Mesendoderm (in vitro differentiated cells): ENCODE data around the gene METAP1D.
A peak's percentile ranks its signal among the peaks of the same experiment; 100 is the strongest.

Experiments used
- DNase-seq: peaks from one replicate; pipeline ENCODE4 v3.0.0; 2013
- H2AK5ac ChIP-seq: 2 replicates; pipeline ENCODE4 v1.6.1; 2013; ENCODE audit warnings: low read length, inconsistent platforms
- H2BK120ac ChIP-seq: 2 replicates; pipeline ENCODE4 v1.6.1; 2013; ENCODE audit warnings: low read depth, mild to moderate bottlenecking, low read length, moderate library complexity, mixed read lengths
- H2BK15ac ChIP-seq: replicated peaks from 2 replicates; pipeline ENCODE4 v1.6.1; 2013; ENCODE audit warnings: low read depth, mild to moderate bottlenecking, moderate library complexity
- H2BK5ac ChIP-seq: 2 replicates; pipeline ENCODE4 v1.6.1; 2013; ENCODE audit warnings: low read length, inconsistent platforms
- H3K18ac ChIP-seq: 2 replicates; pipeline ENCODE4 v1.6.1; 2013; ENCODE audit warnings: mild to moderate bottlenecking, low read length, mixed read lengths
- H3K23ac ChIP-seq: one replicate; pipeline ENCODE4 v1.6.1; 2013; ENCODE audit warnings: low read length
- H3K27ac ChIP-seq: 2 replicates; pipeline ENCODE4 v1.5.1; 2013; ENCODE audit warnings: low read depth, mild to moderate bottlenecking, inconsistent platforms, low read length, moderate library complexity
- H3K27me3 ChIP-seq: 2 replicates; pipeline ENCODE4 v1.6.1; 2013; ENCODE audit warnings: low read length, control low read depth, mild to moderate bottlenecking, inconsistent platforms; ENCODE audit not compliant: insufficient read depth, poor library complexity
- H3K36me3 ChIP-seq: 2 replicates; pipeline ENCODE4 v1.6.1; 2013; ENCODE audit warnings: low read length, inconsistent platforms; ENCODE audit not compliant: control insufficient read depth, insufficient read depth
- H3K4ac ChIP-seq: one replicate; pipeline ENCODE4 v1.6.1; 2013; ENCODE audit warnings: low read depth, mild to moderate bottlenecking, low read length, moderate library complexity
- H3K4me1 ChIP-seq: 2 replicates; pipeline ENCODE4 v1.6.1; 2013; ENCODE audit warnings: low read depth, low read length, inconsistent platforms; ENCODE audit not compliant: control insufficient read depth
- H3K4me2 ChIP-seq: 2 replicates; pipeline ENCODE4 v1.6.1; 2013; ENCODE audit warnings: low read length
- H3K4me3 ChIP-seq: 2 replicates; pipeline ENCODE4 v1.5.1; 2013; ENCODE audit warnings: mild to moderate bottlenecking, low read length
- H3K56ac ChIP-seq: one replicate; pipeline ENCODE4 v1.6.1; 2013; ENCODE audit warnings: low read length
- H3K79me1 ChIP-seq: 2 replicates; pipeline ENCODE4 v1.6.1; 2013; ENCODE audit warnings: low read length, inconsistent platforms
- H3K79me2 ChIP-seq: 2 replicates; pipeline ENCODE4 v1.6.1; 2013; ENCODE audit warnings: mild to moderate bottlenecking, low read length; ENCODE audit not compliant: control insufficient read depth, insufficient read depth
- H3K9ac ChIP-seq: 2 replicates; pipeline ENCODE4 v1.6.1; 2013; ENCODE audit warnings: low read length, inconsistent platforms
- H4K5ac ChIP-seq: one replicate; pipeline ENCODE4 v1.6.1; 2013; ENCODE audit warnings: low read length
- H4K8ac ChIP-seq: one replicate; pipeline ENCODE4 v1.6.1; 2013; ENCODE audit warnings: low read depth, mild to moderate bottlenecking, control low read depth, low read length, moderate library complexity
- WGBS: extraction: QIAGEN DNeasy Blood & Tissue Kit; methylation state at CpG from one replicate; pipeline ENCODE4 v1.1.7; 2013; ENCODE audit warnings: low lambda C conversion rate, missing lambda C conversion rate; ENCODE audit not compliant: insufficient coverage; ENCODE audit errors: extremely low coverage; 5-methylcytosine and 5-hydroxymethylcytosine counted together

The METAP1D gene

DNA sequence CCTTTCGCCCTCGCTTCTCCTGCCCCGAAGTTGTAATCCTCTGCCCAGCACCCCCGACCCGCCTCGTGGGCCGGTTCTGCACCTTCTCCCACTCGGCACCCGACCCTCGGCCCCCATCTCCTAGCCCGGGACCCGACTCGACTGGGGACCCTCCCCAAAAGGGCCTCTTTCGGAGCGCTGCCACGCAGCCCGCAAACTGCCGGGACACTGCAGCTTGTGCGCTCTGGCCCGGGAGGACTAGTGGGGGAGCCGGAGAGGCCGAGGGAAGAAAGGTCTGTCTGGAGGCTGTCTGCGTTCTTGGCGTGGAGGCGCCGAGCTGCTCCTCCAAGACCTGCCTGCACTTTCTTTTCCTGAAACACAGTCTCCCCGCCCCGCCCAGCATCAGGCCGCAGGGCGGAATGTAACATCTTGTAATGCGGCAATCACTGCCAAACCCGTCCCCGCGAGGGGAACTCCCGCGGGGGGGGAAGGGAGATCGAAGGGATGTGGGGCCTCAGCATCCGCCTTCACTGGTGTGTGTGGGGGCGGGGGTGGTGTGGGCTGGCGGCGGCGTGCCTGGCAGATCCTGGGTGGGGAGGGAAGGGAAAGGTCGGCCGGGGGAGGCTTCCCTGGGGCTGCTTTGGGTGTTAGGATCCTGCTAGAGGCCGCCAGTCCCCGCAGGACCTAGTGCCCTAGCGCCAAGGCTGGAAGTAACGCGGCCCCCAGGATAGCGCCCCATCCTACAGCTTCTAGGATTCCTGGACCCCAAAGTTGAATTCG lies 95.6 kb downstream of the METAP1D start:
- no peak overlapping the region for H3K4ac ChIP-seq
- H3K9ac ChIP-seq: peak overlapping the region; percentile 40
- peaks cover 6% of the 10 kb centered on the region for H3K4me1 ChIP-seq
- peaks cover 52% of the 10 kb centered on the region for H3K27me3 ChIP-seq
- no peak overlapping the region for H4K5ac ChIP-seq
- no peak overlapping the region for H2BK5ac ChIP-seq
- H3K79me2 ChIP-seq: no peaks in the 10 kb centered on the region
- H3K4me3 ChIP-seq: peak overlapping the region; percentile 2
- H3K56ac ChIP-seq: peak overlapping the region; percentile 19
- no CpG with 5 or more reads among the region's 51 CpGs for WGBS
- H3K4me2 ChIP-seq: peak overlapping the region; percentile 17
- no peaks in the 10 kb centered on the region for H3K79me1 ChIP-seq
- no peak overlapping the region for H2AK5ac ChIP-seq
- no peak overlapping the region for H2BK15ac ChIP-seq
- peak; percentile 91 for DNase-seq
- H3K27ac ChIP-seq: no peak overlapping the region
- no peak overlapping the region for H3K23ac ChIP-seq
- no peaks in the 10 kb centered on the region for H3K36me3 ChIP-seq
- no peak overlapping the region for H2BK120ac ChIP-seq
- H3K18ac ChIP-seq: no peak overlapping the region
- no peak overlapping the region for H4K8ac ChIP-seq

DNA sequence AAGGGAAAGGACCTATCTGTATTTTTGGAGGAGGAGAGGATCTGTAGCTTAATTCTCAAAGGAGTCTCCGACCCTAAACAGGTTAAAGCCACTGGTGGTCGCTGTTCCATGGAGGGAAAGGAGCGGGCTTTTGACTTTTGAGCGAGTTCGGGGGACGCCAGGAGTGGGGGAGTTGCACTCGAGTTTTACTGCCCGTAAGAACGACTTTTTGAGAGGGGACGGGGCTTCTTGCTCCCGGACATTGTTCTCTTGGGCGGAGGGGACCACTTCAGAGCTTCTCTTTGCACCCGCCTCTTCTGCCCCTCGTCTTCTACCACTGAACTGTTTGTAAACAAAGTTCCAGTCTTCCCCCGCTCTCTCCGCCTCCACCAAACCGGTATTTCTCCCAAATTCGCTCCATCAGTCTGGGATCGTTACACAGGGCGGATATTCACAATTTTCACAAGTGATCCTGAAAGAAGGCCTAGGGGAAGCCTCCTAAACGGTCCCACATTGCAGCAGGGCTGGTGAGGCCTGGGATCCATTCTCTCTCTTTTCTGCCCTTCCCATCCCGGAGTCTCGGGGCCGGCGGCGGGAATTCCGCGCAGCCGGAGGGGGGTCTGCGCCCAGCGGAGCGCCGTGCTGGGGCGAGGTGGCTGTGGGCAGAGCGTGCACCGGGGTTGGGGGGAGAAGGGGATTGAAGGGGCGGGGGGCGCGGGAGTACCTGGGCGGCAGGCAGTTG lies 96.3 kb downstream of the METAP1D start:
- Histone ChIP-seq H3K27ac (no peak overlapping the region), H3K36me3 (no peaks in the 10 kb centered on the region), H3K4ac (no peak overlapping the region), H3K27me3 (peaks cover 52% of the 10 kb centered on the region), H3K79me2 (no peaks in the 10 kb centered on the region), H3K4me3 (peak overlapping the region; percentile 41), H3K4me2 (peak overlapping the region; percentile 85), H3K18ac (no peak overlapping the region), H3K79me1 (no peaks in the 10 kb centered on the region), H3K23ac (no peak overlapping the region), H2AK5ac (no peak overlapping the region), H4K5ac (no peak overlapping the region), H2BK5ac (no peak overlapping the region), H3K9ac (peak overlapping the region; percentile 60), H4K8ac (no peak overlapping the region), H3K4me1 (peaks cover 6% of the 10 kb centered on the region), H2BK120ac (no peak overlapping the region), H3K56ac (peak overlapping the region; percentile 72), H2BK15ac (no peak overlapping the region)
- WGBS: no CpG with 5 or more reads among the region's 40 CpGs
- peak; percentile 49 for DNase-seq

DNA sequence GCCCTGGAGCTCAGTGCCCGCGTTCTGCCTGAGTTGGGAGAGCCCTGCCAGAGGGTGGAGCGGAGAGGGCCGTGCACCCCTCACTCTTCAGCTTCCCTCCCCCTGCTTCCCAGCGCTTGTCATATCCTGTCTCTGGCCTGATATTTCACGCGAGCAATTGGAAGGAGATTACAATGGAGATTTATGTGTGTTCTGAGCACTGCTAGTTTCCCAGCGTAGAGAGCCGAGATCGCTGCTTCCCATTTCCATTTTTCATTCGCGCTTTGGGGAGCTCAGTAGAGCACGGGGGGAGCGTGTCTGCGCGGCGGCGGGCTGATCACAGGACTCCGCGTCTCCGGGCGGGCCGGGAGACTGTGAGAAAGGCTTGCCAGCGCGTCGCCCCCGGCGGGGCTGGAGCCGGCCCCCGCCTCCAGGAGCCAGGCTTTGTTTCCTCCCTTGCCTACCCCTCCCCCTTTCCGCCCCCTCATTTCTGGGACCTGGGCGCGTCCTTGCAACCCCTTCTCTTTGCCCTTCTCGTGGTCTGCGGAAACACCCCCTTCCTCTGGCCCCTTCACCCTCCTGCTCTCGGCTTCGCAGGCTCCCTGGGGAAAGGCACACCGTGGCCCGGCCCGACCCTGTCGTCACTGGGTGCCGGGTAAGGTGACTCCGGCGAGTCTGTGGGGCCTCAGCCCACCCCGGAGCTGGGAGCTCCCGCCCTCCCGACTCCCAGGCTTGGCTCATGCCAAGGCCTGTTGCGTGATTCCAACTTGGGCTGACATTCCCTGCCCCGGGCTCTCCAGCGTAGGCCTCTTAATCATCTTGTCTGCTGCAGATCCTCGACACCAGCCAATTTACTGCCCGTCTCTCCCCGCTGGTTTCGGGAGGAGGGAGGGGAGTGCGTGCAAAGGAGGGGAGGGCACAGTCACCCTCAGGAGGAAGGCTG lies 97.1 kb downstream of the METAP1D start:
- H2BK15ac ChIP-seq: no peak overlapping the region
- H3K9ac ChIP-seq: peak overlapping the region; percentile 48
- no CpG with 5 or more reads among the region's 55 CpGs for WGBS
- peak overlapping the region; percentile 12 for H3K4me3 ChIP-seq
- H3K27me3 ChIP-seq: peaks cover 55% of the 10 kb centered on the region
- H3K4me1 ChIP-seq: peaks cover 6% of the 10 kb centered on the region
- H3K36me3 ChIP-seq: no peaks in the 10 kb centered on the region
- peak overlapping the region; percentile 85 for H3K4me2 ChIP-seq
- no peak overlapping the region for H4K5ac ChIP-seq
- no peak overlapping the region for H2AK5ac ChIP-seq
- no peak overlapping the region for H3K4ac ChIP-seq
- peak overlapping the region; percentile 44 for H3K56ac ChIP-seq
- H3K79me2 ChIP-seq: no peaks in the 10 kb centered on the region
- no peak overlapping the region for H2BK5ac ChIP-seq
- no peak overlapping the region for H4K8ac ChIP-seq
- peak overlapping the region; percentile 41 for H3K18ac ChIP-seq
- no peaks in the 10 kb centered on the region for H3K79me1 ChIP-seq
- DNase-seq: peak; percentile 73
- H3K27ac ChIP-seq: no peak overlapping the region
- H2BK120ac ChIP-seq: no peak overlapping the region
- H3K23ac ChIP-seq: no peak overlapping the region

DNA sequence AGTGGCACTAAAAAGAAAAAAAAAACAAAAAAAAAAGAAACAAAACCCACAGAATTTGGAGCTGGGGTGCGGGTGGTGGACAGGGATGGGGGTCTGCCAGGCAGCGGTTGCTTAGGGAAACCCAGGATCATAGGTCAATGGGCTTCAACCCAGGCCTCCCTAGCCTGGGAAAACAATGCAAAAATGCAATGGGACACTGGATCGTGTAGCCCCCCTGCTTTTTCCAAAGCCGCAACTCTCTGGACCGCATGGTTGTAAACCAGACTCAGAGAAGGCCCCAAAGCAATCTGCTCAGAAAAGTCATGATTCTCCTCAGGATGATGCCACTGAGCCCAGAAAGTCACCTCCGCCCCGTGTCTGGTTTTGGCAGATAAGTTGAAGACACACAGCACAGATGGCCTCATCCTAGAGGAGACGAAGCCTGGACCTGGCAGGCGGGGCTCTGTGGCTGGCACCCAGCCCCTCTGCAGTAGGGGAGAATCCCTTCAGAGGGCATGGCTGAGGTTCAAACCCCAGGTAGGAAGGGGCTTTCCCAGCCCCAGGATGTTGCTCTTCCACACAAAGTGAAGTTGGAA lies 97.9 kb downstream of the METAP1D start:
- Histone ChIP-seq H3K79me2 (no peaks in the 10 kb centered on the region), H3K79me1 (no peaks in the 10 kb centered on the region), H2BK120ac (no peak overlapping the region), H4K8ac (no peak overlapping the region), H3K27ac (no peak overlapping the region), H3K4ac (no peak overlapping the region), H3K9ac (no peak overlapping the region), H2BK5ac (no peak overlapping the region), H3K56ac (no peak overlapping the region), H3K27me3 (peaks cover 48% of the 10 kb centered on the region), H2AK5ac (no peak overlapping the region), H3K23ac (no peak overlapping the region), H3K36me3 (no peaks in the 10 kb centered on the region), H4K5ac (no peak overlapping the region), H3K4me2 (no peak overlapping the region), H3K4me3 (no peak overlapping the region), H3K4me1 (peaks cover 6% of the 10 kb centered on the region), H2BK15ac (no peak overlapping the region), H3K18ac (no peak overlapping the region)
- WGBS: no CpG with 5 or more reads among the region's 9 CpGs
- peak; percentile 38 for DNase-seq

DNA sequence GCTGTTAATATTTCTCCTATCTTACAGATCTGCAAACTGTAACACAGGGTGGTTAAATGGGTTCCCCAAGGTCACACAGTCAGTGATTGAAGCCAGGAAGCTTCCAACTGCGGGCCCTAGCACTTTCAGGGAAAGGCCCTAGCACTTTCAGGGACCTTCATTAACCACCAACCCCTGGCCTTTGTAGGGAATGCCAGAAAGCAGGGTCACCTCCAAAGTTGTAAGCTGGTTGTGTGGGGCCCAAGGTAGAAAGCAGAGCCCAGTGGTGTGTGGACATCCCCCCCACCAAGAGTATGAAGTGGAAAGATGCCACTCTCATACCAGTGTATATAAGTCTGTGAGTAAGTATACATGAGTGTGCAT lies 98.5 kb downstream of the METAP1D start:
- Histone ChIP-seq H3K4me1 (peaks cover 6% of the 10 kb centered on the region), H2AK5ac (no peak overlapping the region), H2BK15ac (no peak overlapping the region), H2BK5ac (no peak overlapping the region), H3K18ac (no peak overlapping the region), H3K4me3 (no peak overlapping the region), H3K23ac (no peak overlapping the region), H3K79me2 (no peaks in the 10 kb centered on the region), H3K36me3 (no peaks in the 10 kb centered on the region), H2BK120ac (no peak overlapping the region), H3K4ac (no peak overlapping the region), H4K5ac (no peak overlapping the region), H3K27me3 (peaks cover 42% of the 10 kb centered on the region), H3K56ac (no peak overlapping the region), H3K79me1 (no peaks in the 10 kb centered on the region), H3K27ac (no peak overlapping the region), H3K4me2 (no peak overlapping the region), H4K8ac (no peak overlapping the region), H3K9ac (no peak overlapping the region)
- peak; percentile 47 for DNase-seq
- WGBS: no CpG with 5 or more reads among the region's 1 CpG
